AG04449 (cell line): ENCODE data around the gene CXCL17.

Experiments
- CTCF ChIA-PET: fragments of 350-600 bp; formaldehyde crosslinking; extraction: SDS; loops from one replicate; lab custom pipeline; 2021; ENCODE audit warnings: antibody characterized with exemption; lab: Yijun Ruan, JAX
- POLR2A ChIA-PET: fragments of 400-600, 350-600 bp; formaldehyde crosslinking; extraction: SDS; loops from one replicate; lab custom pipeline; 2020; ENCODE audit warnings: antibody characterized with exemption, inconsistent platforms; lab: Yijun Ruan, JAX
- DNase-seq: peaks from one replicate; pipeline ENCODE4 v3.0.0-alpha.2; 2010; ENCODE audit warnings: low read depth, low spot score
- H3K4me3 ChIP-seq: 2 replicates; pipeline ENCODE4 v1.5.1; 2011; ENCODE audit warnings: low read depth, mild to moderate bottlenecking, control low read depth, low read length
- TF ChIP-seq, protein P1 (sequence below): IDR thresholded peaks from one replicate; pipeline ENCODE4 v1.5.1; 2011; ENCODE audit warnings: mild to moderate bottlenecking, moderate library complexity, low read length, control low read depth, inconsistent platforms; ENCODE audit not compliant: insufficient read depth; ENCODE audit errors: missing control alignments

The CXCL17 gene

DNA sequence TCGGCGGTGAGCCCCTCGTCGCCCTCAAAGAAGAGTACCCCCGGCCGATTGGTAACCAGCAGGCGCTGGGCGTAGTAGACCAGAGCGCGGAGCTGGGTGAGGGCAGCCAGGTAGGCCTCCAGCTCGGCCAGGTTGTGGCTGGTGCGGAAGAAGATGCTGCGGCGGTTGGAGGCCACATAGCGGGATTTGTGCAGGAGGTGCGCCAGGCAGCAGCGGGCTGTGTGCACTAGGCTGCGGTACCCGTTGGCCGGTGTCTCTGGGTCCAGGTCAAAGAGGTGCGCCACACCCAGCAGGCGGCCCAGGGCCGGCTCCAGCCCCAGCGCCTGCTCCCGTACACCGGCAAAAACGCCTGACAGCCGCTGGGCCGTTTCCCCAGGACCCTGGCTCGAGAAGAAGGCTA lies 32.4 kb downstream of the CXCL17 start:
- TF ChIP-seq, protein P1, sequence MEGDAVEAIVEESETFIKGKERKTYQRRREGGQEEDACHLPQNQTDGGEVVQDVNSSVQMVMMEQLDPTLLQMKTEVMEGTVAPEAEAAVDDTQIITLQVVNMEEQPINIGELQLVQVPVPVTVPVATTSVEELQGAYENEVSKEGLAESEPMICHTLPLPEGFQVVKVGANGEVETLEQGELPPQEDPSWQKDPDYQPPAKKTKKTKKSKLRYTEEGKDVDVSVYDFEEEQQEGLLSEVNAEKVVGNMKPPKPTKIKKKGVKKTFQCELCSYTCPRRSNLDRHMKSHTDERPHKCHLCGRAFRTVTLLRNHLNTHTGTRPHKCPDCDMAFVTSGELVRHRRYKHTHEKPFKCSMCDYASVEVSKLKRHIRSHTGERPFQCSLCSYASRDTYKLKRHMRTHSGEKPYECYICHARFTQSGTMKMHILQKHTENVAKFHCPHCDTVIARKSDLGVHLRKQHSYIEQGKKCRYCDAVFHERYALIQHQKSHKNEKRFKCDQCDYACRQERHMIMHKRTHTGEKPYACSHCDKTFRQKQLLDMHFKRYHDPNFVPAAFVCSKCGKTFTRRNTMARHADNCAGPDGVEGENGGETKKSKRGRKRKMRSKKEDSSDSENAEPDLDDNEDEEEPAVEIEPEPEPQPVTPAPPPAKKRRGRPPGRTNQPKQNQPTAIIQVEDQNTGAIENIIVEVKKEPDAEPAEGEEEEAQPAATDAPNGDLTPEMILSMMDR: no peak
- ChIA-PET POLR2A (no interaction called here), CTCF (interaction anchor here (0.9 to 4.6 kb wide), 2 partner anchors 9 to 30 kb away, joined by 3 to 34 read pairs; no protein-coding TSS in a partner anchor)
- no peak for DNase-seq
- H3K4me3 ChIP-seq: no peak overlapping the region

DNA sequence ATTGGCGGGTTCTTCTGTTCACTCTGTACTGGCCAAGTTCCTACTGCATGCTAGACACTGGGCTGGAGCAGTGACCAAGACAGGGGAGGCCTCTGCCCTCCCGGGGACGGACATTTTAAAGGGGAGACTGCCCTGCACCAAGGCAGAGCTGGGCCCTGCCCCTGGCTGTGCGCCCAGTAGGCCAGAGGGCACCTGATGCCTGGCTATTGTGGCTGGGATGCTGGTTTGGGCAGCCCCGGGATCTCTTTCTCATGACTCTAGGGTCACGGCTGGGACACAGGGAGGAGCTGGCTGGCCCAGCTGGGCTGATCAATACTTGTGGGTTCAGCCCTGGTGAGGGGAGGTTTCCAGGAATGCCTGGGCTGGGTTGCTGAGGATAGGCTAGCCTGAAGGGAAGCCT lies 33.3 kb downstream of the CXCL17 start:
- ChIA-PET CTCF (interaction anchor here (4.6 kb wide), 1 partner anchor 8 kb away, joined by 34 read pairs; no protein-coding TSS in a partner anchor), POLR2A (no interaction called here)
- TF ChIP-seq, protein P1: no peak
- no peak overlapping the region for H3K4me3 ChIP-seq
- no peak for DNase-seq

DNA sequence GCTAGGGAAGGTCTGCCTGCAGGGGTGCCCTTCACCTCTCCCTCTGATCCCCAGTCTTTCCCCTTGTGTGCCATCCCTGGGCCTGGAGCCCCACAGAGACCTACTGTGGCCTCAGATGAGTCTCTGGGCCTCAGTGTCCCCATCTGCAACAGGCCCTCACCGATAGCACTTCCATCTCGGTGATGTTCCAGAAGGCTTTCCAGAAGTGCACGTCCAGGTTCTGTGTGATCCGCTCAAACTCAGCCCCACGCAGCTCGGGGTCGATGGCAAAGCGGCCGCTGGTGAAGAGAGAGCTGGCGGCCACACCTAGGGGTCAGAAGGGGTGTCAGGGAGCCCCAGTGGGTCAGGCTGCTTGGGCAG lies 35.0 kb downstream of the CXCL17 start:
- POLR2A ChIA-PET: no interaction called here
- CTCF ChIA-PET: interaction anchor here (0.6 to 1.6 kb wide), 2 partner anchors 8 to 12 kb away, joined by 3 to 4 read pairs; no protein-coding TSS in a partner anchor
- no peak overlapping the region for H3K4me3 ChIP-seq
- DNase-seq: no peak
- TF ChIP-seq, protein P1: no peak

DNA sequence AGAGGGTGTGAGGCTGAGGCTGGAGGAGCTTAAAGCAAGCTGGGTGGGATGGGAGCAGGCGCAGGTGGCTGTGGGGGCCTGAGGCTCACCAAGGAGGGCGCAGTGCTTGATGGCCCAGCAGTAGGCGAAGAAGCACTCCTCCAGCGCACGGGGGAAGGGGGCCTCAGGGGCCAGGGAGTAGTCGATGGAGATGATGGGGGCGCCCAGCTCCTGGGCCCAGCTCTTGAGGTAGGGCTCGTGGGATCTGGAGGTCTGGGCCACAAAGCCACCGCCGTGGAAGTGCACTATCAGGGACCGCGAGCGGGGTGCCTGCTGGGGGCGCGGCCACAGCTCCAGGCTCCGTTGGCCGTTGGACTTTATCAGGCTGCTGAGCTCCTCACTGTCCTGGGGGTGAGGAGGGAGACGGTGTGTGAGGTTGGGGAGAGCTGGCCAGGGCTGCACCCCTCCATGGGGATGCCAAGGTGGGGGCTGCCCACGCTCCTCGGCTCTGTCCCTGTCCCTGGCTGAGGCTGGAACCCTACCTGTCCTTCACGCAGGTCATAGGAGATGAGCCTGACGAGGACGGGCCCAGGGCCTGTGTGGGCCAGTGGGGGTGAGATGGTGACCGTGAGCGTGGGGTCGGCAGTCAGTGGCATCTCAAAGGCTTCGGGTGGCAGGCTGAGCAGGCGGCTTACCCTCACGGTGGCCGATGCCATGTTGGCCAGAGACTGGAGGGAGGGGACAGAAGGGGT lies 35.5 kb downstream of the CXCL17 start:
- H3K4me3 ChIP-seq: no peak overlapping the region
- TF ChIP-seq, protein P1: no peak
- ChIA-PET POLR2A (no interaction called here), CTCF (interaction anchor here (1.6 kb wide), 2 partner anchors 9 to 10 kb away, joined by 4 to 7 read pairs; no protein-coding TSS in a partner anchor)
- DNase-seq: no peak

DNA sequence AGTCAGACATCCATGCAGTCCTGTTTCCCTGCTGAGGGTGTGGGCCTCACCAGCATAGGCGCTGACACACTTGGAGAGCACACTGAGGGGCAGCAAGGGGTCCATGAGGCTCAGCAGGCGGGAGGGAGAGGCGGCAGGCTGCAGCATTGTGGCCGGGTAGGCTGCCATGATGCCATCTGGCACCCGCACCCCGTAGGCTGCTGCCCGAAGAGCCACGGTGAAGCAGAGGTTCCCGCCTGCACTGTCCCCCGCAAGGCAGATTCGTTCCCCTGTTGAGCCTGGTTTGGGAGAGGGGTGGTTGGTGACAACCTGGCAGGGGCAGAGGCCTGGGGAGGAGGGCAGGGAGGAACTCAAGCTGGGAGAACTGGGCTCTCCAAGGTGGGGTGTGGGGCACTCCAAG lies 36.6 kb downstream of the CXCL17 start:
- ChIA-PET CTCF (interaction anchor here (1.6 kb wide), 2 partner anchors 9 to 10 kb away, joined by 4 to 7 read pairs; no protein-coding TSS in a partner anchor), POLR2A (no interaction called here)
- H3K4me3 ChIP-seq: no peak overlapping the region
- TF ChIP-seq, protein P1: no peak
- no peak for DNase-seq

DNA sequence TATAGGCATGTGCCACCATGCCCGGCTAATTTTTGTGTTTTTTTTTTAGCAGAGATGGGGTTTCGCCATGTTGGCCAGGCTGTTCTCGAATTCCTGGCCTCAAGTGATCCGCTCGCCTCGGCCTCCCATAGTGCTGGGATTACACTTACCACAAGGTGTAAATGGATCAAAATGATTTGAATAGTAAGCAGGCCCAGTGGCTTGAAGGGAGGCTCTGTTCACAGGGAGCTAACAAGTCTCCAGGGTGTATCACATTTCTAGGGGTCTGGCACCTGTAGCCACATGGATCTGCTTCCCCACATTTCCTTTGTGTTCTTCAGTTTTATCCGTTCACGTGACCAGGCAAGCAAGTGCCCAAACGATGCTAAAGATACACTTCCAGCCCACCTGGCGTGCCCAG lies 39.2 kb downstream of the CXCL17 start:
- CTCF ChIA-PET: interaction anchor here (0.9 to 1.3 kb wide), 2 partner anchors 35 to 98 kb away, joined by 3 to 4 read pairs; no protein-coding TSS in a partner anchor
- POLR2A ChIA-PET: no interaction called here
- TF ChIP-seq, protein P1: no peak
- H3K4me3 ChIP-seq: no peak overlapping the region
- no peak for DNase-seq
